Hepatocyte (in vitro differentiated cells): ENCODE results near the gene GRAP2. TPM values are rescaled to one million over a fixed set of nuclear protein-coding genes. Genes with fewer than 3 reads are reported as not detected.

Source experiments
- DNase-seq: peaks from one replicate; pipeline ENCODE4 v3.0.0-alpha.2; 2016; ENCODE audit warnings: low spot score
- H2AFZ ChIP-seq: fragments of 200-600 bp; sonication (generic); 2 replicates; pipeline ENCODE4 v1.6.0; 2016; ENCODE audit warnings: antibody characterized with exemption, mild to moderate bottlenecking
- H3K27ac ChIP-seq: fragments of 200-600 bp; sonication (generic); 2 replicates; pipeline ENCODE4 v1.5.1; 2016; ENCODE audit warnings: mild to moderate bottlenecking
- H3K27me3 ChIP-seq: fragments of 200-600 bp; sonication (generic); 2 replicates; pipeline ENCODE4 v1.6.1; 2016
- H3K36me3 ChIP-seq: fragments of 200-600 bp; sonication (generic); replicated peaks from 2 replicates; pipeline ENCODE4 v1.5.1; 2016; ENCODE audit warnings: low read depth; ENCODE audit not compliant: insufficient read depth
- H3K4me1 ChIP-seq: fragments of 200-600 bp; sonication (generic); 2 replicates; pipeline ENCODE4 v1.5.1; 2016; ENCODE audit warnings: mild to moderate bottlenecking, moderate library complexity; ENCODE audit not compliant: insufficient read depth
- H3K4me2 ChIP-seq: fragments of 200-600 bp; sonication (generic); 2 replicates; pipeline ENCODE4 v1.6.0; 2016
- H3K4me3 ChIP-seq: fragments of 200-600 bp; sonication (generic); 2 replicates; pipeline ENCODE4 v1.5.1; 2016; ENCODE audit warnings: mild to moderate bottlenecking
- H3K79me2 ChIP-seq: fragments of 200-600 bp; sonication (generic); 2 replicates; pipeline ENCODE4 v1.6.0; 2017; ENCODE audit warnings: mild to moderate bottlenecking
- H3K9me2 ChIP-seq: fragments of 200-600 bp; sonication (generic); replicated peaks from 2 replicates; pipeline ENCODE4 v1.6.0; 2017; ENCODE audit warnings: mild to moderate bottlenecking; ENCODE audit not compliant: insufficient read depth
- H3K9me3 ChIP-seq: fragments of 200-600 bp; sonication (generic); 2 replicates; pipeline ENCODE4 v1.5.1; 2016; ENCODE audit warnings: low read depth, mild to moderate bottlenecking
- H4K20me1 ChIP-seq: fragments of 200-600 bp; sonication (generic); 2 replicates; pipeline ENCODE4 v1.6.0; 2016; ENCODE audit warnings: mild to moderate bottlenecking; ENCODE audit not compliant: insufficient read depth, poor library complexity, severe bottlenecking
- CTCF ChIP-seq: fragments of 200-600 bp; sonication (generic); IDR thresholded peaks from 2 replicates; pipeline ENCODE4 v1.5.1; 2016; ENCODE audit warnings: antibody characterized with exemption, mild to moderate bottlenecking; ENCODE audit not compliant: poor library complexity
- EZH2 ChIP-seq: fragments of 200-600 bp; sonication (generic); IDR thresholded peaks from 2 replicates; pipeline ENCODE4 v1.6.1; 2016; ENCODE audit warnings: antibody characterized with exemption, mild to moderate bottlenecking, borderline replicate concordance
- EZH2phosphoT487 ChIP-seq: fragments of 200-600 bp; sonication (generic); IDR thresholded peaks from one replicate; pipeline ENCODE4 v1.6.1; 2018; ENCODE audit warnings: antibody characterized with exemption, mild to moderate bottlenecking, low read depth, moderate library complexity; ENCODE audit not compliant: unreplicated experiment, severe bottlenecking
- WGBS: methylation state at CpG from one replicate; pipeline ENCODE4 v1.1.6; 2016; ENCODE audit warnings: low lambda C conversion rate; ENCODE audit errors: missing lambda C conversion rate; 5-methylcytosine and 5-hydroxymethylcytosine counted together
- polyA plus RNA-seq: library from polyadenylated mRNA; unstranded; fragments of >200 nt; fragmentation: Nextera tagmentation; extraction: Ambion mirVana; gene quantifications from 2 replicates; pipeline ENCODE4 v1.2.1, GENCODE V29; 2016
- total RNA-seq: library from RNA; depleted of rRNA; stranded (reverse); fragments of >200 nt; gene quantifications from 2 replicates; pipeline ENCODE4 v1.2.3, GENCODE V29; 2014

GRAP2 gene
- total and polyA plus RNA-seq, 2 experiments from 2014 or later, result 0.51 TPM; not detected in 1

GRCh38 chr22:40015358-40015976 is 114.6 kb downstream of the GRAP2 start:
- peak overlapping the region; percentile 79 for H3K27ac ChIP-seq
- no peak for DNase-seq
- H3K4me2 ChIP-seq, result peak overlapping the region; percentile 49

GRCh38 chr22:40018051-40018450 is 117.2 kb downstream of the GRAP2 start:
- Histone ChIP-seq H3K4me3 (no peak overlapping the region), H3K36me3 (no peaks in the 10 kb centered on the region), H3K4me1 (peaks cover 23% of the 10 kb centered on the region), H3K79me2 (peaks cover 19% of the 10 kb centered on the region), H3K9me3 (no peaks in the 10 kb centered on the region), H3K4me2 (no peak overlapping the region), H3K27ac (no peak overlapping the region), H4K20me1 (no peaks in the 10 kb centered on the region), H3K27me3 (no peaks in the 10 kb centered on the region), H2AFZ (no peak overlapping the region), H3K9me2 (no peaks in the 10 kb centered on the region)
- TF ChIP-seq EZH2 (no peak), CTCF (no peak), EZH2phosphoT487 (no peak)
- DNase-seq, result no peak
- WGBS, result 93% methylated on average over 6 of the region's 6 CpGs

More at GRCh38 chr22:40015358-40015976, 114.6 kb downstream of the GRAP2 start:
- no peaks in the 10 kb centered on the region for H3K9me2 ChIP-seq
- H3K4me1 ChIP-seq, result peaks cover 36% of the 10 kb centered on the region
- TF ChIP-seq CTCF, result no peak
- TF ChIP-seq EZH2, result no peak
- no peak for TF ChIP-seq EZH2phosphoT487
- no peak overlapping the region for H2AFZ ChIP-seq
- H3K9me3 ChIP-seq, result no peaks in the 10 kb centered on the region
- H3K4me3 ChIP-seq, result no peak overlapping the region
- 60% methylated on average over 10 of the region's 10 CpGs for WGBS
- peaks cover 33% of the 10 kb centered on the region for H3K79me2 ChIP-seq
- H4K20me1 ChIP-seq, result peaks cover 3% of the 10 kb centered on the region
- H3K36me3 ChIP-seq, result no peaks in the 10 kb centered on the region
- no peaks in the 10 kb centered on the region for H3K27me3 ChIP-seq

- no peaks in the 10 kb centered on the region for H3K36me3 ChIP-seq
- H3K4me3 ChIP-seq, result no peak overlapping the region
- H4K20me1 ChIP-seq, result no peaks in the 10 kb centered on the region
- no peak for DNase-seq
- no peaks in the 10 kb centered on the region for H3K9me2 ChIP-seq
- no peak for TF ChIP-seq EZH2
- TF ChIP-seq EZH2phosphoT487, result no peak
- no peak for TF ChIP-seq CTCF
- peaks cover 23% of the 10 kb centered on the region for H3K4me1 ChIP-seq
- no peaks in the 10 kb centered on the region for H3K9me3 ChIP-seq
- H3K27me3 ChIP-seq, result no peaks in the 10 kb centered on the region
- no peak overlapping the region for H2AFZ ChIP-seq
- no peak overlapping the region for H3K27ac ChIP-seq
- H3K4me2 ChIP-seq, result no peak overlapping the region
- peaks cover 12% of the 10 kb centered on the region for H3K79me2 ChIP-seq
- 92% methylated on average over 9 of the region's 9 CpGs for WGBS
Observed at GRCh38 chr22:40019100-40019499, 118.2 kb downstream of the GRAP2 start.
